Mammary epithelial cell (primary cell): ENCODE measurements around the gene HEXIM1.

Experiments used
- EZH2 ChIP-seq: IDR thresholded peaks from 2 replicates; pipeline ENCODE4 v1.6.1; 2012; ENCODE audit warnings: low read length, inconsistent platforms, borderline replicate concordance
- TF ChIP-seq, protein P1 (sequence below), 2 donors: IDR thresholded peaks in 1 of 2; conservative IDR thresholded peaks in 1 of 2; 2 replicates each; pipeline ENCODE4 v1.5.1; 2011 to 2012; ENCODE audit warnings: inconsistent platforms in 2 of 2, low read length in 2 of 2, mild to moderate bottlenecking in 2 of 2, control low read depth in 1 of 2, low read depth in 1 of 2; ENCODE audit not compliant: insufficient read depth in 1 of 2; ENCODE audit errors: extremely low read depth in 1 of 2

GRCh38 chr17:45143767-45144198, 4.5 kb upstream of the HEXIM1 start:
- no peak for TF ChIP-seq EZH2
- TF ChIP-seq, protein P1, sequence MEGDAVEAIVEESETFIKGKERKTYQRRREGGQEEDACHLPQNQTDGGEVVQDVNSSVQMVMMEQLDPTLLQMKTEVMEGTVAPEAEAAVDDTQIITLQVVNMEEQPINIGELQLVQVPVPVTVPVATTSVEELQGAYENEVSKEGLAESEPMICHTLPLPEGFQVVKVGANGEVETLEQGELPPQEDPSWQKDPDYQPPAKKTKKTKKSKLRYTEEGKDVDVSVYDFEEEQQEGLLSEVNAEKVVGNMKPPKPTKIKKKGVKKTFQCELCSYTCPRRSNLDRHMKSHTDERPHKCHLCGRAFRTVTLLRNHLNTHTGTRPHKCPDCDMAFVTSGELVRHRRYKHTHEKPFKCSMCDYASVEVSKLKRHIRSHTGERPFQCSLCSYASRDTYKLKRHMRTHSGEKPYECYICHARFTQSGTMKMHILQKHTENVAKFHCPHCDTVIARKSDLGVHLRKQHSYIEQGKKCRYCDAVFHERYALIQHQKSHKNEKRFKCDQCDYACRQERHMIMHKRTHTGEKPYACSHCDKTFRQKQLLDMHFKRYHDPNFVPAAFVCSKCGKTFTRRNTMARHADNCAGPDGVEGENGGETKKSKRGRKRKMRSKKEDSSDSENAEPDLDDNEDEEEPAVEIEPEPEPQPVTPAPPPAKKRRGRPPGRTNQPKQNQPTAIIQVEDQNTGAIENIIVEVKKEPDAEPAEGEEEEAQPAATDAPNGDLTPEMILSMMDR (conservative IDR thresholded peaks at IDR 0.05 in 1 of 2, IDR thresholded peaks at IDR 0.05 in 1 of 2; ENCODE audit: extremely low read depth in 1 of 2, insufficient read depth in 1 of 2, low read depth in 1 of 2, low read length in 2 of 2), result no peak
